ENCODE data around the gene APP. TPM values are rescaled to one million over a fixed set of nuclear protein-coding genes. Genes with fewer than 3 reads are reported as not detected.
A peak's percentile ranks its signal among the peaks of the same experiment; 100 is the strongest.

The APP gene
- total RNA-seq, 1 experiment from 2014 or later, result 560 TPM

GRCh38 chr21:26170471-26171257 is at the start of gene APP (continued):
- TF ChIP-seq ZNF425 (CRISPR knock-in tag; conservative IDR thresholded peaks at IDR 0.05) (no peak), ZNF219 (CRISPR knock-in tag; IDR thresholded peaks at IDR 0.05; ENCODE audit: borderline replicate concordance) (no peak), IRF2 (CRISPR knock-in tag; IDR thresholded peaks at IDR 0.05; ENCODE audit: borderline replicate concordance, low read depth) (no peak), ZBTB21 (CRISPR knock-in tag; IDR thresholded peaks at IDR 0.05; ENCODE audit: borderline replicate concordance) (0 out of 2 replicates have a peak, but pooled peaks have one; percentile 48), GRHL2 (CRISPR knock-in tag; IDR thresholded peaks at IDR 0.05; ENCODE audit: insufficient replicate concordance, severe bottlenecking) (no peak), ZNF671 (CRISPR knock-in tag; IDR thresholded peaks at IDR 0.05) (no peak), ZNF396 (CRISPR knock-in tag; IDR thresholded peaks at IDR 0.05; ENCODE audit: borderline replicate concordance) (no peak), ATF1 (CRISPR knock-in tag; IDR thresholded peaks at IDR 0.05) (no peak), TCF7 (CRISPR knock-in tag; IDR thresholded peaks at IDR 0.05; ENCODE audit: low read depth) (no peak), ATF2 (CRISPR knock-in tag; IDR thresholded peaks at IDR 0.05; ENCODE audit: borderline replicate concordance, low read depth) (no peak), SMAD3 (CRISPR knock-in tag; IDR thresholded peaks at IDR 0.05; ENCODE audit: borderline replicate concordance) (no peak; the same call in 1 of the 2 replicates), OVOL2 (CRISPR knock-in tag; IDR thresholded peaks at IDR 0.05; ENCODE audit: borderline replicate concordance) (no peak), TP53 (CRISPR knock-in tag; IDR thresholded peaks at IDR 0.05) (peak; percentile 83), CREB1 (CRISPR knock-in tag; IDR thresholded peaks at IDR 0.05) (no peak), ESRRA (CRISPR knock-in tag; IDR thresholded peaks at IDR 0.05; ENCODE audit: borderline replicate concordance) (no peak), ZNF121 (CRISPR knock-in tag; IDR thresholded peaks at IDR 0.05) (no peak), FOXJ3 (CRISPR knock-in tag; IDR thresholded peaks at IDR 0.05; ENCODE audit: borderline replicate concordance) (no peak)
- TF ChIP-seq, protein P1, sequence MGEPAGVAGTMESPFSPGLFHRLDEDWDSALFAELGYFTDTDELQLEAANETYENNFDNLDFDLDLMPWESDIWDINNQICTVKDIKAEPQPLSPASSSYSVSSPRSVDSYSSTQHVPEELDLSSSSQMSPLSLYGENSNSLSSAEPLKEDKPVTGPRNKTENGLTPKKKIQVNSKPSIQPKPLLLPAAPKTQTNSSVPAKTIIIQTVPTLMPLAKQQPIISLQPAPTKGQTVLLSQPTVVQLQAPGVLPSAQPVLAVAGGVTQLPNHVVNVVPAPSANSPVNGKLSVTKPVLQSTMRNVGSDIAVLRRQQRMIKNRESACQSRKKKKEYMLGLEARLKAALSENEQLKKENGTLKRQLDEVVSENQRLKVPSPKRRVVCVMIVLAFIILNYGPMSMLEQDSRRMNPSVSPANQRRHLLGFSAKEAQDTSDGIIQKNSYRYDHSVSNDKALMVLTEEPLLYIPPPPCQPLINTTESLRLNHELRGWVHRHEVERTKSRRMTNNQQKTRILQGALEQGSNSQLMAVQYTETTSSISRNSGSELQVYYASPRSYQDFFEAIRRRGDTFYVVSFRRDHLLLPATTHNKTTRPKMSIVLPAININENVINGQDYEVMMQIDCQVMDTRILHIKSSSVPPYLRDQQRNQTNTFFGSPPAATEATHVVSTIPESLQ (CRISPR knock-in tag; IDR thresholded peaks at IDR 0.05), result no peak
- TF ChIP-seq, protein P2, sequence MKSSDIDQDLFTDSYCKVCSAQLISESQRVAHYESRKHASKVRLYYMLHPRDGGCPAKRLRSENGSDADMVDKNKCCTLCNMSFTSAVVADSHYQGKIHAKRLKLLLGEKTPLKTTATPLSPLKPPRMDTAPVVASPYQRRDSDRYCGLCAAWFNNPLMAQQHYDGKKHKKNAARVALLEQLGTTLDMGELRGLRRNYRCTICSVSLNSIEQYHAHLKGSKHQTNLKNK (CRISPR knock-in tag; IDR thresholded peaks at IDR 0.05), result no peak
- TF ChIP-seq, protein P3, sequence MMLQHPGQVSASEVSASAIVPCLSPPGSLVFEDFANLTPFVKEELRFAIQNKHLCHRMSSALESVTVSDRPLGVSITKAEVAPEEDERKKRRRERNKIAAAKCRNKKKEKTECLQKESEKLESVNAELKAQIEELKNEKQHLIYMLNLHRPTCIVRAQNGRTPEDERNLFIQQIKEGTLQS (CRISPR knock-in tag; conservative IDR thresholded peaks at IDR 0.05), result no peak
- TF ChIP-seq, protein P4, sequence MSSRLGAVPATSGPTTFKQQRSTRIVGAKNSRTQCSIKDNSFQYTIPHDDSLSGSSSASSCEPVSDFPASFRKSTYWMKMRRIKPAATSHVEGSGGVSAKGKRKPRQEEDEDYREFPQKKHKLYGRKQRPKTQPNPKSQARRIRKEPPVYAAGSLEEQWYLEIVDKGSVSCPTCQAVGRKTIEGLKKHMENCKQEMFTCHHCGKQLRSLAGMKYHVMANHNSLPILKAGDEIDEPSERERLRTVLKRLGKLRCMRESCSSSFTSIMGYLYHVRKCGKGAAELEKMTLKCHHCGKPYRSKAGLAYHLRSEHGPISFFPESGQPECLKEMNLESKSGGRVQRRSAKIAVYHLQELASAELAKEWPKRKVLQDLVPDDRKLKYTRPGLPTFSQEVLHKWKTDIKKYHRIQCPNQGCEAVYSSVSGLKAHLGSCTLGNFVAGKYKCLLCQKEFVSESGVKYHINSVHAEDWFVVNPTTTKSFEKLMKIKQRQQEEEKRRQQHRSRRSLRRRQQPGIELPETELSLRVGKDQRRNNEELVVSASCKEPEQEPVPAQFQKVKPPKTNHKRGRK (CRISPR knock-in tag; IDR thresholded peaks at IDR 0.05; ENCODE audit: borderline replicate concordance), result no peak
- TF ChIP-seq, protein P5, sequence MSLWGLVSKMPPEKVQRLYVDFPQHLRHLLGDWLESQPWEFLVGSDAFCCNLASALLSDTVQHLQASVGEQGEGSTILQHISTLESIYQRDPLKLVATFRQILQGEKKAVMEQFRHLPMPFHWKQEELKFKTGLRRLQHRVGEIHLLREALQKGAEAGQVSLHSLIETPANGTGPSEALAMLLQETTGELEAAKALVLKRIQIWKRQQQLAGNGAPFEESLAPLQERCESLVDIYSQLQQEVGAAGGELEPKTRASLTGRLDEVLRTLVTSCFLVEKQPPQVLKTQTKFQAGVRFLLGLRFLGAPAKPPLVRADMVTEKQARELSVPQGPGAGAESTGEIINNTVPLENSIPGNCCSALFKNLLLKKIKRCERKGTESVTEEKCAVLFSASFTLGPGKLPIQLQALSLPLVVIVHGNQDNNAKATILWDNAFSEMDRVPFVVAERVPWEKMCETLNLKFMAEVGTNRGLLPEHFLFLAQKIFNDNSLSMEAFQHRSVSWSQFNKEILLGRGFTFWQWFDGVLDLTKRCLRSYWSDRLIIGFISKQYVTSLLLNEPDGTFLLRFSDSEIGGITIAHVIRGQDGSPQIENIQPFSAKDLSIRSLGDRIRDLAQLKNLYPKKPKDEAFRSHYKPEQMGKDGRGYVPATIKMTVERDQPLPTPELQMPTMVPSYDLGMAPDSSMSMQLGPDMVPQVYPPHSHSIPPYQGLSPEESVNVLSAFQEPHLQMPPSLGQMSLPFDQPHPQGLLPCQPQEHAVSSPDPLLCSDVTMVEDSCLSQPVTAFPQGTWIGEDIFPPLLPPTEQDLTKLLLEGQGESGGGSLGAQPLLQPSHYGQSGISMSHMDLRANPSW (CRISPR knock-in tag; conservative IDR thresholded peaks at IDR 0.05; ENCODE audit: low read depth), result no peak
- TF ChIP-seq, protein P6, sequence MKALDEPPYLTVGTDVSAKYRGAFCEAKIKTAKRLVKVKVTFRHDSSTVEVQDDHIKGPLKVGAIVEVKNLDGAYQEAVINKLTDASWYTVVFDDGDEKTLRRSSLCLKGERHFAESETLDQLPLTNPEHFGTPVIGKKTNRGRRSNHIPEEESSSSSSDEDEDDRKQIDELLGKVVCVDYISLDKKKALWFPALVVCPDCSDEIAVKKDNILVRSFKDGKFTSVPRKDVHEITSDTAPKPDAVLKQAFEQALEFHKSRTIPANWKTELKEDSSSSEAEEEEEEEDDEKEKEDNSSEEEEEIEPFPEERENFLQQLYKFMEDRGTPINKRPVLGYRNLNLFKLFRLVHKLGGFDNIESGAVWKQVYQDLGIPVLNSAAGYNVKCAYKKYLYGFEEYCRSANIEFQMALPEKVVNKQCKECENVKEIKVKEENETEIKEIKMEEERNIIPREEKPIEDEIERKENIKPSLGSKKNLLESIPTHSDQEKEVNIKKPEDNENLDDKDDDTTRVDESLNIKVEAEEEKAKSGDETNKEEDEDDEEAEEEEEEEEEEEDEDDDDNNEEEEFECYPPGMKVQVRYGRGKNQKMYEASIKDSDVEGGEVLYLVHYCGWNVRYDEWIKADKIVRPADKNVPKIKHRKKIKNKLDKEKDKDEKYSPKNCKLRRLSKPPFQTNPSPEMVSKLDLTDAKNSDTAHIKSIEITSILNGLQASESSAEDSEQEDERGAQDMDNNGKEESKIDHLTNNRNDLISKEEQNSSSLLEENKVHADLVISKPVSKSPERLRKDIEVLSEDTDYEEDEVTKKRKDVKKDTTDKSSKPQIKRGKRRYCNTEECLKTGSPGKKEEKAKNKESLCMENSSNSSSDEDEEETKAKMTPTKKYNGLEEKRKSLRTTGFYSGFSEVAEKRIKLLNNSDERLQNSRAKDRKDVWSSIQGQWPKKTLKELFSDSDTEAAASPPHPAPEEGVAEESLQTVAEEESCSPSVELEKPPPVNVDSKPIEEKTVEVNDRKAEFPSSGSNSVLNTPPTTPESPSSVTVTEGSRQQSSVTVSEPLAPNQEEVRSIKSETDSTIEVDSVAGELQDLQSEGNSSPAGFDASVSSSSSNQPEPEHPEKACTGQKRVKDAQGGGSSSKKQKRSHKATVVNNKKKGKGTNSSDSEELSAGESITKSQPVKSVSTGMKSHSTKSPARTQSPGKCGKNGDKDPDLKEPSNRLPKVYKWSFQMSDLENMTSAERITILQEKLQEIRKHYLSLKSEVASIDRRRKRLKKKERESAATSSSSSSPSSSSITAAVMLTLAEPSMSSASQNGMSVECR (CRISPR knock-in tag; IDR thresholded peaks at IDR 0.05; ENCODE audit: borderline replicate concordance), result peak; percentile 90
